Body of pancreas (tissue), 4 donors: Measurements from ENCODE around the gene CACNA1F. TPM values are rescaled to one million over a fixed set of nuclear protein-coding genes. Genes with fewer than 3 reads are reported as not detected.

Experiments
- ATAC-seq: fragments of 150-250 bp; one replicate; pipeline ENCODE4 v1.9.1; 2016
- DNase-seq, 4 donors: peaks; one replicate each; pipeline ENCODE4 v3.0.0-alpha.2; 2019
- H3K27ac ChIP-seq, 4 donors: fragments of 200-600 bp; sonication (generic); 1 replicate in 3 of 4; 2 replicates in 1 of 4; pipeline versions ENCODE4 v1.5.1 to v1.6.1; 2016 to 2019; ENCODE audit warnings: mild to moderate bottlenecking in 1 of 4, mixed read lengths in 1 of 4, moderate library complexity in 1 of 4
- H3K27me3 ChIP-seq, 2 donors: fragments of 200-600 bp; sonication (generic); one replicate each; pipeline ENCODE4 v1.6.0; 2016; ENCODE audit warnings: mild to moderate bottlenecking in 1 of 2
- H3K36me3 ChIP-seq, 2 donors: fragments of 200-600 bp; sonication (generic); replicated peaks in 1 of 2; 2 replicates each; pipeline ENCODE4 v1.5.1; 2016; ENCODE audit warnings: low read depth in 2 of 2; ENCODE audit not compliant: insufficient read depth in 1 of 2
- H3K4me1 ChIP-seq: fragments of 200-600 bp; sonication (generic); one replicate; pipeline ENCODE4 v1.6.0; 2016
- H3K4me3 ChIP-seq, 2 donors: fragments of 200-600 bp; sonication (generic); 1 replicate in 1 of 2; 2 replicates in 1 of 2; pipeline ENCODE4 v1.5.1; 2016 to 2019
- H3K9me3 ChIP-seq, 3 donors: fragments of 200-600 bp; sonication (generic); 1 replicate in 2 of 3; 2 replicates in 1 of 3; pipeline ENCODE4 v1.5.1; 2016
- POLR2A ChIP-seq, 3 donors: fragments of 450-650 bp; IDR thresholded peaks; one replicate each; pipeline ENCODE4 v1.6.1; 2016; ENCODE audit warnings: antibody characterized with exemption in 3 of 3, mild to moderate bottlenecking in 2 of 3
- WGBS, 2 donors: methylation state at CpG; one replicate each; pipeline ENCODE4 v1.1.5; 2017; 5-methylcytosine and 5-hydroxymethylcytosine counted together
- intact Hi-C: fragments of 100-400 bp; cut with DNase I; formaldehyde crosslinking; loops from one replicate; pipeline ENCODE4 v1.15.1; 2023
- total RNA-seq, 2 donors: library from RNA; depleted of rRNA; stranded (reverse); fragments of >200 nt; gene quantifications; one replicate each; pipeline ENCODE4 v1.1.0, GENCODE V29; 2016
- TF ChIP-seq, protein P1 (sequence below), 7 experiments: fragments of 450-650 bp in 4 of 7; fragments of 200-600 bp in 3 of 7; sonication (generic) in 3 of 7; IDR thresholded peaks; one replicate each; pipeline ENCODE4 v1.5.1; 2016 to 2019; ENCODE audit warnings: antibody characterized with exemption in 7 of 7

CACNA1F gene
- total RNA-seq, 2 donors from 2014 or later = 0.26 TPM; not detected in 1

- intact Hi-C loops = no loop called here
- Histone ChIP-seq H3K9me3 (no peaks in the 10 kb centered on the region), H3K27ac (no peak overlapping the region), H3K36me3 (no peaks in the 10 kb centered on the region), H3K4me3 (no peak overlapping the region), H3K27me3 (no peaks in the 10 kb centered on the region), H3K4me1 (no peaks in the 10 kb centered on the region)
- no peak for TF ChIP-seq POLR2A (IDR thresholded peaks at IDR 0.05)
- TF ChIP-seq, protein P1, sequence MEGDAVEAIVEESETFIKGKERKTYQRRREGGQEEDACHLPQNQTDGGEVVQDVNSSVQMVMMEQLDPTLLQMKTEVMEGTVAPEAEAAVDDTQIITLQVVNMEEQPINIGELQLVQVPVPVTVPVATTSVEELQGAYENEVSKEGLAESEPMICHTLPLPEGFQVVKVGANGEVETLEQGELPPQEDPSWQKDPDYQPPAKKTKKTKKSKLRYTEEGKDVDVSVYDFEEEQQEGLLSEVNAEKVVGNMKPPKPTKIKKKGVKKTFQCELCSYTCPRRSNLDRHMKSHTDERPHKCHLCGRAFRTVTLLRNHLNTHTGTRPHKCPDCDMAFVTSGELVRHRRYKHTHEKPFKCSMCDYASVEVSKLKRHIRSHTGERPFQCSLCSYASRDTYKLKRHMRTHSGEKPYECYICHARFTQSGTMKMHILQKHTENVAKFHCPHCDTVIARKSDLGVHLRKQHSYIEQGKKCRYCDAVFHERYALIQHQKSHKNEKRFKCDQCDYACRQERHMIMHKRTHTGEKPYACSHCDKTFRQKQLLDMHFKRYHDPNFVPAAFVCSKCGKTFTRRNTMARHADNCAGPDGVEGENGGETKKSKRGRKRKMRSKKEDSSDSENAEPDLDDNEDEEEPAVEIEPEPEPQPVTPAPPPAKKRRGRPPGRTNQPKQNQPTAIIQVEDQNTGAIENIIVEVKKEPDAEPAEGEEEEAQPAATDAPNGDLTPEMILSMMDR (IDR thresholded peaks at IDR 0.05) = no peak
- ATAC-seq (no peak), DNase-seq (no peak)
- 70% methylated on average over 10 of the region's 28 CpGs; no CpG with 5 or more reads in 1 of the 2 donors for WGBS, 2 donors
Measured at GRCh38 chrX:49247916-49248811, 15.0 kb upstream of the CACNA1F start.

DNA sequence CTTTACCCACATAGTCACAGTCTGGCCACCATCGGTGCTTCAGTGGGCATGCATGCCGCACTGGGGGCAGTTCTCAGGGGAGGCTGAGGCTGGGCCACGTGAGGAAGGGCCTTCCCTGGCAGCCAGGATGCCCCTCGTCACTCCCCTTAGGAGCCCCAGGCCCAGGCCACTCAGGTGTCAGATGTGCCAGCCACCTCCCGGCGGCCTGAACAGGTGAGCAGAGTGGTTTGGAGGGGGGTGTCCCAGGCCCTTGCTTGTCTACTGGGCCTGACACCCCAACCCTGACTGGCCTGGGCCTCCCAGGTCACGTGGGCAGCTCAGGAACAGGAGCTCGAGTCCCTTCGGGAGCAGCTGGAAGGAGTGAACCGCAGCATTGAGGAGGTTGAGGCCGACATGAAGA is 14.2 kb upstream of the CACNA1F start:
- no peak for TF ChIP-seq POLR2A (IDR thresholded peaks at IDR 0.05)
- TF ChIP-seq, protein P1 (IDR thresholded peaks at IDR 0.05) = no peak
- Histone ChIP-seq H3K4me3 (no peak overlapping the region), H3K27me3 (no peaks in the 10 kb centered on the region), H3K27ac (no peak overlapping the region), H3K36me3 (no peaks in the 10 kb centered on the region), H3K9me3 (no peaks in the 10 kb centered on the region), H3K4me1 (no peaks in the 10 kb centered on the region)
- intact Hi-C loops = no loop called here
- no peak for DNase-seq
- 91% methylated on average over 8 of the region's 11 CpGs; no CpG with 5 or more reads in 1 of the 2 donors for WGBS, 2 donors
- no peak for ATAC-seq

- intact Hi-C loops = no loop called here
- no peaks in the 10 kb centered on the region for H3K36me3 ChIP-seq
- H3K4me1 ChIP-seq = no peaks in the 10 kb centered on the region
- no peak overlapping the region for H3K27ac ChIP-seq
- no peaks in the 10 kb centered on the region for H3K9me3 ChIP-seq
- 90% methylated on average over 10 of the region's 10 CpGs; no CpG with 5 or more reads in 1 of the 2 donors for WGBS, 2 donors
- H3K4me3 ChIP-seq = no peak overlapping the region
- no peak for ATAC-seq
- no peak for TF ChIP-seq POLR2A (IDR thresholded peaks at IDR 0.05)
- TF ChIP-seq, protein P1 (IDR thresholded peaks at IDR 0.05) = no peak
- H3K27me3 ChIP-seq = no peaks in the 10 kb centered on the region
- no peak for DNase-seq
Measured at GRCh38 chrX:49246541-49246940, 13.4 kb upstream of the CACNA1F start.

DNA sequence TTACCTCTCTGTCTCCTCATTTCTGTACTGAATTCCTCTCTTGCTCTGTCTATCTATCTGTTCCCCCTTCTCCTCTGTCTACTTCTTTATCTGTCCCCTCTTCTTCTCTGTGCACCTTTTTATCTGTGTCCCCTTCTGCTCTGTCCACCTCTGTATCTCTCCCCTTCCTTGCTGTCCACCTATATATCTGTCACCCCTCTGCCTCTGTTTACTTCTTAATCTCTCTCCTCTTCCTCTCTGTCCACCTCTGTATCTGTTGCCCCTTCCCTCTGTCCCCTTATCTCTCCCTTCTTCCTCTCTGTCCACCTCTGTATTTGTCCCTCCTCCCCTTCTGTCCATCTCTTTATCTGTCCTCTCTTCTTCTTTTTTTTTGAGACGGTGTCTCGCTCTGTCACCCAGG is 11.1 kb upstream of the CACNA1F start:
- no peaks in the 10 kb centered on the region for H3K36me3 ChIP-seq
- no peaks in the 10 kb centered on the region for H3K4me1 ChIP-seq
- no peaks in the 10 kb centered on the region for H3K27me3 ChIP-seq
- DNase-seq (no peak), ATAC-seq (no peak)
- H3K9me3 ChIP-seq = no peaks in the 10 kb centered on the region
- H3K4me3 ChIP-seq = no peak overlapping the region
- intact Hi-C loops = no loop called here
- H3K27ac ChIP-seq = no peak overlapping the region
- no peak for TF ChIP-seq POLR2A (IDR thresholded peaks at IDR 0.05)
- TF ChIP-seq, protein P1 (IDR thresholded peaks at IDR 0.05) = no peak
- 80% methylated on average over 1 of the region's 2 CpGs; no CpG with 5 or more reads in 1 of the 2 donors for WGBS, 2 donors
